Mononuclear cell (primary cell): ENCODE results near the gene MCF2L2. TPM values are rescaled to one million over a fixed set of nuclear protein-coding genes. Genes with fewer than 3 reads are reported as not detected.

Experiments used
- H3K27me3 ChIP-seq: 2 replicates; pipeline ENCODE4 v1.6.0; 2011; ENCODE audit warnings: low read length, control low read depth; ENCODE audit not compliant: insufficient read depth
- H3K4me1 ChIP-seq: 2 replicates; pipeline ENCODE4 v1.5.1; 2011; ENCODE audit warnings: mild to moderate bottlenecking, low read length, control low read depth; ENCODE audit not compliant: insufficient read depth
- H3K4me3 ChIP-seq: 2 replicates; pipeline ENCODE4 v1.5.1; 2011; ENCODE audit warnings: mild to moderate bottlenecking, low read length, moderate library complexity
- H3K9me3 ChIP-seq: 2 replicates; pipeline ENCODE4 v1.5.1; 2011; ENCODE audit warnings: low read depth, mild to moderate bottlenecking, control low read depth, low read length
- total RNA-seq: library from RNA; depleted of rRNA; stranded (reverse); fragments of >200 nt; gene quantifications from one replicate; pipeline ENCODE4 v1.2.3, GENCODE V29; 2012

MCF2L2 gene
- total RNA-seq, 1 donor = 2.9 TPM

GRCh38 chr3:183317886-183318865 is 110.2 kb downstream of the MCF2L2 start:
- H3K9me3 ChIP-seq = no peaks in the 10 kb centered on the region
- H3K4me1 ChIP-seq = peaks cover 16% of the 10 kb centered on the region
- no peaks in the 10 kb centered on the region for H3K27me3 ChIP-seq
- no peak overlapping the region for H3K4me3 ChIP-seq

GRCh38 chr3:183317271-183317670 is 111.1 kb downstream of the MCF2L2 start:
- Histone ChIP-seq H3K4me3 (no peak overlapping the region), H3K27me3 (no peaks in the 10 kb centered on the region), H3K4me1 (peaks cover 23% of the 10 kb centered on the region), H3K9me3 (no peaks in the 10 kb centered on the region)

- Histone ChIP-seq H3K4me3 (no peak overlapping the region), H3K27me3 (no peaks in the 10 kb centered on the region), H3K9me3 (no peaks in the 10 kb centered on the region), H3K4me1 (peaks cover 23% of the 10 kb centered on the region)
Measured at GRCh38 chr3:183315739-183316138, 112.7 kb downstream of the MCF2L2 start.

GRCh38 chr3:183313764-183314163 is 114.7 kb downstream of the MCF2L2 start:
- Histone ChIP-seq H3K4me3 (no peak overlapping the region), H3K27me3 (no peaks in the 10 kb centered on the region), H3K4me1 (peaks cover 16% of the 10 kb centered on the region), H3K9me3 (no peaks in the 10 kb centered on the region)

- H3K4me3 ChIP-seq = no peak overlapping the region
- H3K4me1 ChIP-seq = peaks cover 18% of the 10 kb centered on the region
- H3K27me3 ChIP-seq = no peaks in the 10 kb centered on the region
- no peaks in the 10 kb centered on the region for H3K9me3 ChIP-seq
Measured at GRCh38 chr3:183313351-183313750, 115.1 kb downstream of the MCF2L2 start.

- Histone ChIP-seq H3K27me3 (no peaks in the 10 kb centered on the region), H3K9me3 (no peaks in the 10 kb centered on the region), H3K4me1 (peaks cover 23% of the 10 kb centered on the region), H3K4me3 (no peak overlapping the region)
Measured at GRCh38 chr3:183312433-183312832, 116.0 kb downstream of the MCF2L2 start.

- H3K9me3 ChIP-seq = no peaks in the 10 kb centered on the region
- no peaks in the 10 kb centered on the region for H3K27me3 ChIP-seq
- H3K4me3 ChIP-seq = no peak overlapping the region
- H3K4me1 ChIP-seq = peaks cover 38% of the 10 kb centered on the region
Measured at GRCh38 chr3:183310936-183311335, 117.5 kb downstream of the MCF2L2 start.

GRCh38 chr3:183309276-183309675 is 119.1 kb downstream of the MCF2L2 start:
- Histone ChIP-seq H3K27me3 (no peaks in the 10 kb centered on the region), H3K4me1 (peaks cover 40% of the 10 kb centered on the region), H3K4me3 (no peak overlapping the region), H3K9me3 (no peaks in the 10 kb centered on the region)

- Histone ChIP-seq H3K27me3 (no peaks in the 10 kb centered on the region), H3K4me1 (peaks cover 42% of the 10 kb centered on the region), H3K9me3 (no peaks in the 10 kb centered on the region), H3K4me3 (no peak overlapping the region)
Measured at GRCh38 chr3:183308751-183309150, 119.7 kb downstream of the MCF2L2 start.

GRCh38 chr3:183307749-183308148 is 120.7 kb downstream of the MCF2L2 start:
- Histone ChIP-seq H3K4me1 (peaks cover 39% of the 10 kb centered on the region), H3K27me3 (no peaks in the 10 kb centered on the region), H3K9me3 (no peaks in the 10 kb centered on the region), H3K4me3 (no peak overlapping the region)

- Histone ChIP-seq H3K4me3 (no peak overlapping the region), H3K9me3 (no peaks in the 10 kb centered on the region)
Measured at GRCh38 chr3:183306798-183307671, 121.4 kb downstream of the MCF2L2 start.

GRCh38 chr3:183303690-183304089 is 124.7 kb downstream of the MCF2L2 start:
- peaks cover 42% of the 10 kb centered on the region for H3K4me1 ChIP-seq
- no peak overlapping the region for H3K4me3 ChIP-seq
- no peaks in the 10 kb centered on the region for H3K27me3 ChIP-seq
- H3K9me3 ChIP-seq = no peaks in the 10 kb centered on the region

More at GRCh38 chr3:183306798-183307671, 121.4 kb downstream of the MCF2L2 start:
- Histone ChIP-seq H3K27me3 (no peaks in the 10 kb centered on the region), H3K4me1 (peaks cover 37% of the 10 kb centered on the region)

- H3K4me1 ChIP-seq = peaks cover 37% of the 10 kb centered on the region
- H3K27me3 ChIP-seq = no peaks in the 10 kb centered on the region
- no peak overlapping the region for H3K4me3 ChIP-seq
- no peaks in the 10 kb centered on the region for H3K9me3 ChIP-seq
Measured at GRCh38 chr3:183301937-183302580, 126.4 kb downstream of the MCF2L2 start.

- Histone ChIP-seq H3K4me3 (no peak overlapping the region), H3K4me1 (peaks cover 31% of the 10 kb centered on the region), H3K9me3 (no peaks in the 10 kb centered on the region), H3K27me3 (no peaks in the 10 kb centered on the region)
Measured at GRCh38 chr3:183300996-183301562, 127.3 kb downstream of the MCF2L2 start.
